ENCODE results near the gene PAFAH1B1. TPM values are rescaled to one million over a fixed set of nuclear protein-coding genes. Genes with fewer than 3 reads are reported as not detected.

Gene PAFAH1B1
- total RNA-seq, 1 experiment from 2014 or later = 114 TPM

GRCh38 chr17:2693561-2694380 is 100.3 kb downstream of the PAFAH1B1 start:
- CTCF ChIA-PET = interaction anchor here (0.6 to 1.6 kb wide), 2 partner anchors 25 to 311 kb away, joined by 3 to 5 read pairs; no protein-coding TSS in a partner anchor

DNA sequence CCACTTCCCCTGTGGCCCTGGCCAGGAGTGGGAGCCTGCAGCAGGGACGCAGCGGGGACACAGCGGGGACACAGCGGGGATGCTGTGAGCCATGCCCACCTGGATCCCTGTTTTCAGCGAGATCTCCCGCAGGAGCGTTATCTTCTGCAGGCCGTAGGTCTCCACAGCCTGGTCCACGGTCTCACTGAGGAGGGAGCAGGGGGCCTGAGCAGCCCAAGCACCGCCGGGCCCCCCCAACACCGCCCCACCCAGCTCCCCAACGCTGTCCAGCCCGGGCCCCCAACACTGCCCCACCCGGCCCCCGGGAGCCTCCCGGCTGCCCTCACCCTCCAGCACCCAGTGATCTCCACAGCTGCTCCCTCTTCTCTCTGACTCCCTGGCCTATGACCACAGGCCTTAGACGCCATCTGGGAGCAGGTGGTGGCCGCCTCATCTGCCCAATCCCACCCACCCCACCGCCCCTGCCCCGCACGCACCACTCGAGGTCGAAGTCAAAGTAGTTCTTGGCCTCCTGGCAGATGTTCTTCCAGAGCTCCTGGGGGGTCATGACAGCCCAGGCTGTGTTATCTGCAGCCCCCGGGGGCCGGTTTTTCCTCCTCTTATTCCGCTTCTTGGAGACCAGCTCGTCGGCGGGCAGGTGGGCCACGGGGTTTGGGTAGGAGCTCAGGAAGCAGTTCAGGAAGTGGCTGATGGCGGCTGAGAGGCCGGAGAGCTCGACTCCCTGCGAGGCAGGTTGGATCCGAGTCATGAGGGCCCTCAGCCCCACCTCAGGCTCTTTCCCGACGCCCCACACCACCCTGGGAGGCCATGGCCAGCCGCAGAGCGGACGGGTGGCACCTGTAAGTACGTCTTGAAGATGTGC is 101.2 kb downstream of the PAFAH1B1 start:
- H3K9me3 Mint-ChIP-seq = no peaks in the 10 kb centered on the region
- ATAC-seq (no peak), DNase-seq (ENCODE audit: low spot score) (peak; percentile 7)
- CTCF ChIA-PET = interaction anchor here (1.0 to 2.3 kb wide), 2 partner anchors 30 to 312 kb away, joined by 5 to 6 read pairs; no protein-coding TSS in a partner anchor
- H3K36me3 Mint-ChIP-seq = peaks cover 10% of the 10 kb centered on the region; the same call in 1 of the 2 replicates
- no peak overlapping the region for H3K4me3 Mint-ChIP-seq
- H3K27me3 Mint-ChIP-seq (ENCODE audit: low read depth) = no peaks in the 10 kb centered on the region
- POLR2A ChIA-PET = no interaction called here
- no peaks in the 10 kb centered on the region for H3K4me1 Mint-ChIP-seq
- H3K27ac Mint-ChIP-seq = no peak overlapping the region
- no peak for TF ChIP-seq TP53 (CRISPR knock-in tag; IDR thresholded peaks at IDR 0.05)
- no peak for TF ChIP-seq NR3C1 (CRISPR knock-in tag; conservative IDR thresholded peaks at IDR 0.05; ENCODE audit: low read depth)
- TF ChIP-seq ARID4B (CRISPR knock-in tag; IDR thresholded peaks at IDR 0.05; ENCODE audit: borderline replicate concordance) = no peak
- TF ChIP-seq, protein P1, sequence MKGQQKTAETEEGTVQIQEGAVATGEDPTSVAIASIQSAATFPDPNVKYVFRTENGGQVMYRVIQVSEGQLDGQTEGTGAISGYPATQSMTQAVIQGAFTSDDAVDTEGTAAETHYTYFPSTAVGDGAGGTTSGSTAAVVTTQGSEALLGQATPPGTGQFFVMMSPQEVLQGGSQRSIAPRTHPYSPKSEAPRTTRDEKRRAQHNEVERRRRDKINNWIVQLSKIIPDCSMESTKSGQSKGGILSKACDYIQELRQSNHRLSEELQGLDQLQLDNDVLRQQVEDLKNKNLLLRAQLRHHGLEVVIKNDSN (CRISPR knock-in tag; IDR thresholded peaks at IDR 0.05) = no peak
- no peak for TF ChIP-seq HMGXB4 (CRISPR knock-in tag; IDR thresholded peaks at IDR 0.05)
- TF ChIP-seq, protein P2, sequence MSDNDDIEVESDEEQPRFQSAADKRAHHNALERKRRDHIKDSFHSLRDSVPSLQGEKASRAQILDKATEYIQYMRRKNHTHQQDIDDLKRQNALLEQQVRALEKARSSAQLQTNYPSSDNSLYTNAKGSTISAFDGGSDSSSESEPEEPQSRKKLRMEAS (CRISPR knock-in tag; IDR thresholded peaks at IDR 0.05) = no peak
- TF ChIP-seq, protein P3, sequence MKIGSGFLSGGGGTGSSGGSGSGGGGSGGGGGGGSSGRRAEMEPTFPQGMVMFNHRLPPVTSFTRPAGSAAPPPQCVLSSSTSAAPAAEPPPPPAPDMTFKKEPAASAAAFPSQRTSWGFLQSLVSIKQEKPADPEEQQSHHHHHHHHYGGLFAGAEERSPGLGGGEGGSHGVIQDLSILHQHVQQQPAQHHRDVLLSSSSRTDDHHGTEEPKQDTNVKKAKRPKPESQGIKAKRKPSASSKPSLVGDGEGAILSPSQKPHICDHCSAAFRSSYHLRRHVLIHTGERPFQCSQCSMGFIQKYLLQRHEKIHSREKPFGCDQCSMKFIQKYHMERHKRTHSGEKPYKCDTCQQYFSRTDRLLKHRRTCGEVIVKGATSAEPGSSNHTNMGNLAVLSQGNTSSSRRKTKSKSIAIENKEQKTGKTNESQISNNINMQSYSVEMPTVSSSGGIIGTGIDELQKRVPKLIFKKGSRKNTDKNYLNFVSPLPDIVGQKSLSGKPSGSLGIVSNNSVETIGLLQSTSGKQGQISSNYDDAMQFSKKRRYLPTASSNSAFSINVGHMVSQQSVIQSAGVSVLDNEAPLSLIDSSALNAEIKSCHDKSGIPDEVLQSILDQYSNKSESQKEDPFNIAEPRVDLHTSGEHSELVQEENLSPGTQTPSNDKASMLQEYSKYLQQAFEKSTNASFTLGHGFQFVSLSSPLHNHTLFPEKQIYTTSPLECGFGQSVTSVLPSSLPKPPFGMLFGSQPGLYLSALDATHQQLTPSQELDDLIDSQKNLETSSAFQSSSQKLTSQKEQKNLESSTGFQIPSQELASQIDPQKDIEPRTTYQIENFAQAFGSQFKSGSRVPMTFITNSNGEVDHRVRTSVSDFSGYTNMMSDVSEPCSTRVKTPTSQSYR (CRISPR knock-in tag; IDR thresholded peaks at IDR 0.05) = no peak
- TF ChIP-seq E2F4 (CRISPR knock-in tag; IDR thresholded peaks at IDR 0.05; ENCODE audit: borderline replicate concordance, low read depth) = no peak
- no peak for TF ChIP-seq CBFB (CRISPR knock-in tag; IDR thresholded peaks at IDR 0.05; ENCODE audit: low read depth)

More at GRCh38 chr17:2693561-2694380, 100.3 kb downstream of the PAFAH1B1 start:
- H3K9me3 Mint-ChIP-seq = no peaks in the 10 kb centered on the region
- H3K27me3 Mint-ChIP-seq (ENCODE audit: low read depth) = no peaks in the 10 kb centered on the region
- H3K4me3 Mint-ChIP-seq = no peak overlapping the region
- H3K4me1 Mint-ChIP-seq = peaks cover 5% of the 10 kb centered on the region
- ATAC-seq (no peak), DNase-seq (ENCODE audit: low spot score) (no peak)
- no peak overlapping the region for H3K27ac Mint-ChIP-seq
- peaks cover 10% of the 10 kb centered on the region; the same call in 1 of the 2 replicates for H3K36me3 Mint-ChIP-seq
- POLR2A ChIA-PET = interaction anchor here (0.6 kb wide), 1 partner anchor 135 kb away, joined by 3 read pairs; no protein-coding TSS in a partner anchor
- TF ChIP-seq AR (CRISPR knock-in tag; IDR thresholded peaks at IDR 0.05) = no peak
- TF ChIP-seq, protein P2 (CRISPR knock-in tag; IDR thresholded peaks at IDR 0.05) = no peak

Measured in WTC11 (cell line).